GM21717 (cell line): Measurements from ENCODE around the gene IL36B.

Experiments
- ATAC-seq: cut with Tn5 transposase; IDR thresholded peaks from one replicate; pipeline ENCODE4 v1.9.1; 2021; ENCODE audit warnings: mild to moderate bottlenecking, moderate library complexity; ENCODE audit not compliant: unreplicated experiment

The IL36B gene

DNA sequence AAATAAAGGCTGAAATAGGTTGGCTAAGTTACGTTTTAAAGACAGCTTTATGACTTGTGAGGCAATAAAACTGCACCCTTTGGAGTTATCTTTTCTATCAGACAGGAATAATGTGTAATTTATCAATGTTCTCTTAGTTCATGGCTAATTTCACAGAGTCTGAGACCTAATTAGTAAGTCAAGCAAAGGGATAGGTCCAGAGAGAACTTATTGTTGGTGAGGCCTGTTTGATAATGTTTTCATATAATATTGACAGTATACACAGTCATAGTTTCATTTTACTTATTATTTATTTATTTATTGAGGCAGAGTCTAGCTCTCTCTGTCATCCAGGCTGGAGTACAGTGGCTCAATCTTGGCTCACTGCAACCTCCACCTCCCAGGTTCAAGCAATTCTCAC lies 4.5 kb upstream of the IL36B start:
- no peak for ATAC-seq

DNA sequence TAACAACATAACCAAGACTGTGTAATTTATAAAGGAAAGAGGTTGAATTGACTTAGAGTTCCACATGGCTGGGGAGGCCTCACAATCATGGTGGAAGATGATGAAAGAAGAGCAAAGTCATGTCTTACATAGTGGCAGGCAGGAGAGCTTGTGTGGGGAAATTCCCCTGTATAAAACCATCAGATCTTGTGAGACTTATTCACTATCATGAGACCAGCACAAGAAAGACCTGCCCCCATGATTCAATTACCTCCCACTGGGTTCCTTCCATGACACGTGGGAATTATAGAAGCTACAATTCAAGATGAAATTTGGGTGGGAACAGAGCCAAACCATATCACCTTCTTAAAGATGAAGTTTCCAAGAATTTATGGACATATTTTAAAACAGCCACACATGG lies 3.9 kb upstream of the IL36B start:
- ATAC-seq, result no peak

DNA sequence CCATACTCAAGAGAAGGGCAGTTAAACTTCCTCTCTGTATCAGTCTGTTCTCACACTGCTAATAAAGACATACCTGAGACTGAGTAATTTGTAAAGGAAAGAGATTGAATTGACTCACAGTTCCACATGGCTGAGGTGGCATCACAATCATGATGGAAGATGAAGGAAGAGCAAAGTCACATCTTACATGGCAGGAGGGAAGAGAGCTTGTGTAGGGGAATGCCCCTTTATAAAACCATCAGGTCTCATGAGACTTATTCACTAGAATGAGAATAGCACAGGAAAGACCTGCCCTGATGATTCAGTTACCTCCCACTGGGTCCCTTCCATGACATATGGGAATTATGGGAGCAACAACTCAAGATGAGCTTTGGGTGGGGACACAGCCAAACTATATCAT lies 1.4 kb upstream of the IL36B start:
- no peak for ATAC-seq

DNA sequence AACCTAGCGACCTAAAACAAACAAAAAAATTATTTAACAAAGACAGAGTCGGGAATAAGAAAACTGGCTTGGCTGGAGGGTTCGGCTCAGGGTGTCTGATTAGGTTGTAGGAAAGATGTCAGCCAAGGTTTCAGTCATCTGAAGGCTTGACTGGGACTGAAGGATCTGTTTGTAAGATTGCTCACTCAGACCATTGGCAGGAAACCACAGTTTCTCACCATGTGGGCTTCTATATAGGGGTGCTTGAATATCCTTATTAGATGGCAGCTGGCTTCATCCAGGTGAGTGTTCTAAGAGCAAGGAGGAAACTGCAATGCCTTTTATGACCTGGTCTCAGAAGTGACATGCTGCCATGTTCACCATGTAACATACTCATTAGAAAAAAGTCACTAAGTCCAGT lies 999 bp upstream of the IL36B start:
- ATAC-seq, result no peak

- ATAC-seq, result no peak
Measured at GRCh38 chr2:113050921-113051895, 1.5 kb downstream of the IL36B start.

- ATAC-seq, result no peak
Measured at GRCh38 chr2:113046465-113046864, 6.2 kb downstream of the IL36B start.

GRCh38 chr2:113041871-113042270 lies 10.8 kb downstream of the IL36B start:
- no peak for ATAC-seq

DNA sequence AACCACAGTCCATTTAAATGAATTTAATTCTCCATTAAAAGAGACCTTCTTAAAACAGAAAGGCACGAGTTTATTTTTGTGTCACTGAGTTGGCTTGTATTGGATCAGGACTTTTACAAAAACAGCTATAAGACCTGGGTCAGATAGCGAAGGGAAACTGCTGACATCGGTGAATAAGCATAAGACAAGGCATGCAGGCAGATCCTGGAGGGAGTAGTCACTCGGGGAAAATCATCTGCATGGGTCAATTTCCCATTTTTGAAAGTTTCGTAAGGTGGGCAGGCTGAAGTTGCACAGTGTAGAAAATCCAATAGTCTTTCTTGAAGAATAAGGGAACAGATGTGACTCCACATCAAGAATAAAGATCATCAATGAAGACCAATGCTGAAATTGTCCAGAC lies 12.9 kb downstream of the IL36B start:
- ATAC-seq, result no peak

- ATAC-seq, result no peak
Measured at GRCh38 chr2:113039158-113039557, 13.5 kb downstream of the IL36B start.

- ATAC-seq, result no peak
Measured at GRCh38 chr2:113038291-113038690, 14.4 kb downstream of the IL36B start.

- no peak for ATAC-seq
Measured at GRCh38 chr2:113036763-113037162, 15.9 kb downstream of the IL36B start.

DNA sequence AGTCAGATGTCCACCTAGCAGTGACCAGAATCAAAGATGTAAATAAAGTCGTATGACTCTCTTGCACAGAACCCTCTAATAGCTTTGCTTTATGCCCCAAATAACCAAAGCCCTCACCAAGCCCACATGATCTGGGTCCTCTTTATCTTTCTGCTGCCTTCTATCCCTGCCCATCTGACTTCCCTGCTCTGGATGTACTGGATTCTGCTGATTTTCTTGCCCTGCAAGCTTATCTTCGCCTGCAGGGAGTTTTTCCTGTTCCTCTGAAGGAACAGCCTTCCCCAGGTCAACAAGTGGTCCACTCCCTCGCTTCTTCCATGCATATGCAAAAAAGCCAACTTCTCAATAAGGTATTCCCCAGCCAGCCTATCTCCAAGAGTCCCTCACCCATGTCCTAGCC lies 18.7 kb downstream of the IL36B start:
- no peak for ATAC-seq

- ATAC-seq, result no peak
Measured at GRCh38 chr2:113032737-113033136, 19.9 kb downstream of the IL36B start.

DNA sequence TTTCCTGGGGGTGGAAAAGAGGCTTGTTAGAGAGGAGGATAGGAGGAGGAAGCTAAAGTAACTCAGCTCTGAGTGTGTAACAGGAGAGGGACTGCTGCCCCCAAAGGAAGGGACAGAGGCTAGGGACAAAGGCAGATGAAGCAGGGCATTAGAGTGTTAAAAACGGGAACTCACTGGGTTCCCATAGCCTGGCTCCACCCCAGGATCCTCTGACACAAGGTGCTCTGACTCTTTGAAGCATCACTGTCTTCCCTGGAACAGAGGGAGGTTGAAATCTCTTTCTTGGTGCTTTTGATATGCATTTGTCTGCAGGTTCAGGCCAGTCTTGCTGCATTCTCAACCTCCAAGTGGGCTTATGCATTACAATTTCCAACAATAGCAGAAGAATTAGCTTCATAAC lies 24.6 kb downstream of the IL36B start:
- ATAC-seq, result no peak

GRCh38 chr2:113027691-113028090 lies 25.0 kb downstream of the IL36B start:
- no peak for ATAC-seq

GRCh38 chr2:113025737-113026136 lies 26.9 kb downstream of the IL36B start:
- no peak for ATAC-seq

GRCh38 chr2:113024764-113025163 lies 27.9 kb downstream of the IL36B start:
- ATAC-seq, result no peak

GRCh38 chr2:113021312-113021711 lies 31.4 kb downstream of the IL36B start:
- no peak for ATAC-seq

DNA sequence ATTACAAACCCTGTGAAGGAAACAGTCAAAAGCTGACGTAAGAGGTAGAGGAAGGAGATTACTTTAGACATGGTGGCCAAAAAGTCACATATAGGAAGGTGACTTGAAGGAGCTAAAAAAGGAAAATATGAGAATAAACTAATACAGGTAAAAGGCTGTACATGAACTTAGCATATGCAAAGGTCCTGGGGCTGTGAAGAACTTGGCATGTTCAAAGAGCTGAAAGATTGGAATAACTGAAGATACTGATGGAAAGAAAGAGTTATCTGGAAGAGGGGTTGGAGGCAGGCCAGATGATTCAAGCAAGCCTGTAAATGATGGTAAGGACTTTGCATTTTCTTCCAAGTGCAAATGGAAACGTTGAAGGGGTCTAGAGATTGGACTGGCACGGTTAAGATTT lies 34.2 kb downstream of the IL36B start:
- no peak for ATAC-seq

DNA sequence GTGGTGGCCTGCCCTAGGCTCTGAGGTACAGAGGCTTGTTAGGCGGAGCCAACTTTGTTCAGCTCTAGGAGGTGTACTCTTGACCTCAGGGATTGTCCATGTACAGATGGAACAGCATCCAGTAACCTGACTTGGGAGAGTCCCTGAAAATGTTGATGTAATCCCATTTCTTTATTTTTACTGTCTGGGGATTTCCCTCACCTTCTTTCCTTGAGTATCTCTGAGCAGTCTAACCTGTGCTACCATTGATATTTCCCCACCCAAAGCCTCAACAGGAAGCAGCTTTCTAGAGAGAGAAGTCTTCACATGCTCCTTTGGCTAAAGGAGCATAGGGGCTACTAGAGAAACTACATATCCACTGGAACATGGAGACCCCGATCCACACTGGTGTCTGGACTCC lies 37.0 kb downstream of the IL36B start:
- no peak for ATAC-seq

- ATAC-seq, result no peak
Measured at GRCh38 chr2:113015042-113015441, 37.6 kb downstream of the IL36B start.

DNA sequence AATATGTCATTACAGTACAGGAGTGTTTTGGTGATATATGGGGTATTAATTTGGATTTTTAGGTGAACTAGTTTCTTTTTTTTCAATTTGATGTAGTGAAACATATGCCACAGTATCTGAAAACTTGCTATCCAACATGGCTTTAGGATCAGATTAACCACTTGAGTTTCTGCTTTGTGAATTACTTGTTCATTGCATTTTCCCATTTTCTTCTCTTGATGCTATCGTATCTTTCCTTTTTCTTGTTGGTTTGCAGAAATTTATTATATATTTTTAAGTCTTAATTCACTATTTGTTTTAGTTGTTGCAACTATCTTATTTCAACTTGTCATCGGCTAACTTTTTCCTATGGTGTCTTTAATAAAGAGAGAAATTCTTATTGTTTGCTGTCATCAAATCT lies 38.6 kb downstream of the IL36B start:
- no peak for ATAC-seq

DNA sequence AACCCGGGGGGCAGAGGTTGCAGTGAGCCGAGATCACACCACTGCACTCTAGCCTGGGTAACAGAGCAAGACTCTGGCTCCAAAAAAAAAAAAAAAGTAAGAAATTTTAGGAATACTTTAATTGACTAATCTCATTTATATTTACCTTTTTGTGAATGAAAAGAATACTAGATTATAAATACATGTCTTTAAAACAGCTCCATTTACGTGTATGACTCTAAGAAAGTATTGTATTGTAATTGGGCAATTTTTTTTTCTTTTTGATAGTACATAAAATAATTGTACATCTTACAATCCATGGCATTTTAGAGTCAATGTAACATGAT lies 39.4 kb downstream of the IL36B start:
- ATAC-seq, result no peak
